ENCODE measurements around the gene RCBTB2.

RCBTB2 gene

DNA sequence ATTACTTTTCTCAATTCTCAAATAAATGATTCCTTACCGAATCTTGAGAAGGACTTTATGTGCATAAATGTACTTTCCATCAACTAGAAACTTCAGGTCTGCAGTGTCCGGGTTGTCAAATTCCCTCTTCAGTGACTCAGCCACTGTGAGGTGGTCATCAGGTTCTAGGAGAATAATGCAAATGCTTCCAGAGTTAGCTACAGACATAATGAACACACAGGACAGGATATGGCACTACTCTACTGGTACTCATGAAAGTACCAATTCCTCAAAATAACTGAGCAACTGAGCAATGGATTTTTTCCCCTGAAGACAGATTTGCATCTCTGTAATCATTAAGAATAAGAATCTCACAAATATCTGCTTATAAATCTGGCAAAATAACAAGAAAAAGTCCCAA is 31.2 kb downstream of the RCBTB2 start:
- no peak for DNase-seq (ENCODE audit: low read depth, low spot score)
- Histone ChIP-seq H3K4me1 (ENCODE audit: insufficient read depth, insufficient read length) (no peaks in the 10 kb centered on the region), H3K9me3 (ENCODE audit: insufficient read depth, low read length) (no peaks in the 10 kb centered on the region), H3K27me3 (ENCODE audit: insufficient read depth, insufficient read length) (no peaks in the 10 kb centered on the region), H3K36me3 (ENCODE audit: insufficient read depth, insufficient read length, low read length) (no peaks in the 10 kb centered on the region), H3K4me3 (ENCODE audit: insufficient read length, low read depth) (no peak overlapping the region), H3K9ac (ENCODE audit: insufficient read length, low read depth) (no peak overlapping the region)
- TF ChIP-seq YY1 (IDR thresholded peaks at IDR 0.05; ENCODE audit: insufficient read depth, insufficient read length) (no peak), SUZ12 (IDR thresholded peaks at IDR 0.05; ENCODE audit: extremely low read depth, insufficient read depth, insufficient read length) (no peak), ZNF274 (IDR thresholded peaks at IDR 0.05; ENCODE audit: low read depth, low read length) (no peak)

DNA sequence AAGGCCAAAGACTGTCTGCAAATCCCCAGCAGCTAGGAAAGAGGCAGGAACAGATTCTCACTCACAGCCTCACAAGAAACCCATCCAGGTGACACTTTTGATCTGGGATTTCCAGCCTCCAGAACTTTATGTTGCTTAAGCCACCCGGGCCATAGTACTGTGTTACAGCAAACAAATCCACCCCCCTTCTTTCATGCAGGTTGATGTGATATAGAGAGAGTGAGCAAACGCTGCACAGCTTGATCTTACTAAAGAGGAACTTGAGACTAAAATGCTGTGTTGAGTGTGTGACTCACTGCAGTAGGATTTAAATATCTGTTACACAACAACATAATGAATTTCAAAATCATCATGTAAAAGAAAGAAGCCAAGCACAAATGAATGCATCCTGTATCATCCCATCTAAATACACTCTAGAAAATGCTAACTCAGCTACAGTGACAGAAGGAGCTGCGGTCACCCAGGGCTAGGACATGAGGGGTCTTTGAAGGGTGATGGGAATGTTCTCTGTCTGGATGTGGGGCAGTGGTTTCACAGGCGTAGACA is 32.2 kb downstream of the RCBTB2 start:
- Histone ChIP-seq H3K27me3 (ENCODE audit: insufficient read depth, insufficient read length) (no peaks in the 10 kb centered on the region), H3K9me3 (ENCODE audit: insufficient read depth, low read length) (no peaks in the 10 kb centered on the region), H3K4me3 (ENCODE audit: insufficient read length, low read depth) (no peak overlapping the region), H3K4me1 (ENCODE audit: insufficient read depth, insufficient read length) (no peaks in the 10 kb centered on the region), H3K36me3 (ENCODE audit: insufficient read depth, insufficient read length, low read length) (no peaks in the 10 kb centered on the region), H3K9ac (ENCODE audit: insufficient read length, low read depth) (no peak overlapping the region)
- no peak for DNase-seq (ENCODE audit: low read depth, low spot score)
- no peak for TF ChIP-seq SUZ12 (IDR thresholded peaks at IDR 0.05; ENCODE audit: extremely low read depth, insufficient read depth, insufficient read length)
- TF ChIP-seq ZNF274 (IDR thresholded peaks at IDR 0.05; ENCODE audit: low read depth, low read length), result no peak
- TF ChIP-seq YY1 (IDR thresholded peaks at IDR 0.05; ENCODE audit: insufficient read depth, insufficient read length), result no peak

DNA sequence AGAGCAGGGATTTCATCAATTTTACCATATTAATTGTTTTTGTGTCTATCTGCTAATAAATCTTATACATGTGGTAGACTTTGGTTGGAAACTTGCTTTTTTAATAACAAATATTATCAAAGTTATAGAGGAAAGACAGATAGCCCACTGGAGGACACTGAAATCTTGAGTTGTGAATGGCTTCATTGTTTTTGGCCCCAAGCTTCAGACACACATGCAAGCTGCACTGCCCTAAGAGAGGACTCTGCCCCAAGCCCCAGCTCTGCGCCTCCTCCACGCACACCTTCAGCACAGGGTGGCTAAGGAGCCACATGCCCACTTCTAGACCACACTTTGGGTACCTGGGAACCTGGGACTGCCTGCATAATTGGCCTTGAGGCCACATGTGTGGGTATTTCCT is 35.2 kb downstream of the RCBTB2 start:
- Histone ChIP-seq H3K9ac (ENCODE audit: insufficient read length, low read depth) (no peak overlapping the region), H3K4me3 (ENCODE audit: insufficient read length, low read depth) (no peak overlapping the region), H3K4me1 (ENCODE audit: insufficient read depth, insufficient read length) (no peaks in the 10 kb centered on the region), H3K9me3 (ENCODE audit: insufficient read depth, low read length) (no peaks in the 10 kb centered on the region), H3K27me3 (ENCODE audit: insufficient read depth, insufficient read length) (no peaks in the 10 kb centered on the region), H3K36me3 (ENCODE audit: insufficient read depth, insufficient read length, low read length) (no peaks in the 10 kb centered on the region)
- TF ChIP-seq ZNF274 (IDR thresholded peaks at IDR 0.05; ENCODE audit: low read depth, low read length) (no peak), YY1 (IDR thresholded peaks at IDR 0.05; ENCODE audit: insufficient read depth, insufficient read length) (no peak), SUZ12 (IDR thresholded peaks at IDR 0.05; ENCODE audit: extremely low read depth, insufficient read depth, insufficient read length) (no peak)
- DNase-seq (ENCODE audit: low read depth, low spot score), result no peak

DNA sequence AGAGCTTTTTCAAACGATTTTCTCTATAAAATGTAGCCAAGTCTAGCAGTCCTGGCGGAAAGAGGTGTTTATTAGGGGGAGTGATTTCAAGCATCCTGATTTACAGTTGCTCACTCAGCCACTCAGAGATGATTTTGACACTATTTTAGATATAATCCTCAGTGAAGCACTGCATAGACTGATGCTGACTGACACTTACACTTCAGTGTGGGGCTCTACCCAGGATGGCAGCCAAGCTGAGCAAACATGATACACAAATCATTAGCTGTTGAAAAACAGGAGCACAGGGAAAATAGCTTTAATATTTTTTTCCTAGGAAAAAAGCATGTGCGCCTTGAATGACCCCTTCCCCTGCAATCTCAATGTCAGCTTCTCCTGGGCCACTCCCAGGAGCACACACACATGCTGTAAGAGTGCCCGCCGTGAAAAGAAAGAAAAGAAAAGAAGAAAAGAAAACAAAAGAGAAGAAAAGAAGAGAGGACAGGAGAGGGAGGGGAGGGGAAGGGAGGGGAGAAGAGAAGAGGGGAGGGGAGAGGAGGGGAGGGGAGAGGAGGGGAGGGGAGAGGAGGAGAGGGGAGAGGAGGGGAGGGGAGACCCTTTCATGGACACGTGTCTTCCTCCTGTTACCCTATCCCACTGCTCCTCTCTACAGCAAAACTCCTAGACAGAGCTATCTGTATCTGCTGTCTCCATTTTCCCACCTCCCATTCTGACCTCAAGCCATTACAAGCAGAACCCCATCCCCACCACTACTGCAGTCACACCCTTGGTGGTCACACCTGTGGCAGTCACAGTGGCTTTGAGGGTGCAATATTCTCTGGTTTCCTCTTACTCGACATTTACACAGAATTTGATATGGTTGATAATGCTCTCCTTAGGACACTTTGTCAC is 36.4 kb downstream of the RCBTB2 start:
- H3K36me3 ChIP-seq (ENCODE audit: insufficient read depth, insufficient read length, low read length), result no peaks in the 10 kb centered on the region
- TF ChIP-seq ZNF274 (IDR thresholded peaks at IDR 0.05; ENCODE audit: low read depth, low read length) (no peak), SUZ12 (IDR thresholded peaks at IDR 0.05; ENCODE audit: extremely low read depth, insufficient read depth, insufficient read length) (no peak), YY1 (IDR thresholded peaks at IDR 0.05; ENCODE audit: insufficient read depth, insufficient read length) (no peak)
- no peaks in the 10 kb centered on the region for H3K4me1 ChIP-seq (ENCODE audit: insufficient read depth, insufficient read length)
- no peaks in the 10 kb centered on the region for H3K9me3 ChIP-seq (ENCODE audit: insufficient read depth, low read length)
- H3K4me3 ChIP-seq (ENCODE audit: insufficient read length, low read depth), result no peak overlapping the region
- no peak overlapping the region for H3K9ac ChIP-seq (ENCODE audit: insufficient read length, low read depth)
- no peak for DNase-seq (ENCODE audit: low read depth, low spot score)
- no peaks in the 10 kb centered on the region for H3K27me3 ChIP-seq (ENCODE audit: insufficient read depth, insufficient read length)

DNA sequence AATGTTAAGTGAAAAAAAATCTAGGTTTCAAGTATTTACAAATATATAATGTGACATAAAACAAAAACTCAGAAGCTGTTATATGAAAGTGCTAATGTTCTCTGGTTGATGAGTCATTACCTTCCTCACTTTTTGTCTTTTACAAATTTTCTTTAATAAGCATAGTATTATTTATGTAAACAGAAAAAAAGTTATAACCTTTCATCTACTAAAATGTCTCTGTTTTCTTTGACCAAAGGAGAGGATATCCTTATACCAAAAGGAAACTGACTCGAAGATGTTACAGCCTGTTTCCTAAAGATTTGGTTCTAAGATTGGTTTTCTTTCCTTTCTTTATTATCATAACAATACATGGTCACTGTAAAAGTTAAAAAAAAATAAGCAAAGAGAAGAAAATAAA is 38.0 kb downstream of the RCBTB2 start:
- Histone ChIP-seq H3K4me3 (ENCODE audit: insufficient read length, low read depth) (no peak overlapping the region), H3K9ac (ENCODE audit: insufficient read length, low read depth) (no peak overlapping the region), H3K27me3 (ENCODE audit: insufficient read depth, insufficient read length) (no peaks in the 10 kb centered on the region), H3K9me3 (ENCODE audit: insufficient read depth, low read length) (no peaks in the 10 kb centered on the region), H3K4me1 (ENCODE audit: insufficient read depth, insufficient read length) (no peaks in the 10 kb centered on the region), H3K36me3 (ENCODE audit: insufficient read depth, insufficient read length, low read length) (no peaks in the 10 kb centered on the region)
- no peak for DNase-seq (ENCODE audit: low read depth, low spot score)
- no peak for TF ChIP-seq ZNF274 (IDR thresholded peaks at IDR 0.05; ENCODE audit: low read depth, low read length)
- TF ChIP-seq SUZ12 (IDR thresholded peaks at IDR 0.05; ENCODE audit: extremely low read depth, insufficient read depth, insufficient read length), result no peak
- no peak for TF ChIP-seq YY1 (IDR thresholded peaks at IDR 0.05; ENCODE audit: insufficient read depth, insufficient read length)

DNA sequence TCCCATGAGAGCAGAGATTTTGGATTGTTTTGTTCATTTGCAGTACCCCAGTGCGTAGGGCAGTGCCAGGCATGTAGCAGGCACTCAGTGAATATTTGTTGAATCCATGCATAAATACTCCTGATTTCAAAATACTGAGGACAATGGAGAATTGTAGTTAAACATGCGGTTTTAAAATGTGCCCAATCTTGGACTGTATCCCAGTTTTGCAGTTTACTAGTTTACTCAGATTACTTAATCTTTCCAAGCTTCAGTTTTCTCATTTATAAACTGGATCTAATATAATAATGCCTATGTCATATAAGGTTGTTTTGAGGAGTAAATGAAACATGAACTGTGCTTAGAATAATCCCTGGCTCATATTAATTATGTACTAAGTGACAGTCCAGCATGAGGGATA is 39.0 kb downstream of the RCBTB2 start:
- DNase-seq (ENCODE audit: low read depth, low spot score), result no peak
- Histone ChIP-seq H3K9me3 (ENCODE audit: insufficient read depth, low read length) (no peaks in the 10 kb centered on the region), H3K4me3 (ENCODE audit: insufficient read length, low read depth) (no peak overlapping the region), H3K27me3 (ENCODE audit: insufficient read depth, insufficient read length) (no peaks in the 10 kb centered on the region), H3K4me1 (ENCODE audit: insufficient read depth, insufficient read length) (no peaks in the 10 kb centered on the region), H3K36me3 (ENCODE audit: insufficient read depth, insufficient read length, low read length) (no peaks in the 10 kb centered on the region), H3K9ac (ENCODE audit: insufficient read length, low read depth) (no peak overlapping the region)
- TF ChIP-seq YY1 (IDR thresholded peaks at IDR 0.05; ENCODE audit: insufficient read depth, insufficient read length), result no peak
- TF ChIP-seq ZNF274 (IDR thresholded peaks at IDR 0.05; ENCODE audit: low read depth, low read length), result no peak
- TF ChIP-seq SUZ12 (IDR thresholded peaks at IDR 0.05; ENCODE audit: extremely low read depth, insufficient read depth, insufficient read length), result no peak

DNA sequence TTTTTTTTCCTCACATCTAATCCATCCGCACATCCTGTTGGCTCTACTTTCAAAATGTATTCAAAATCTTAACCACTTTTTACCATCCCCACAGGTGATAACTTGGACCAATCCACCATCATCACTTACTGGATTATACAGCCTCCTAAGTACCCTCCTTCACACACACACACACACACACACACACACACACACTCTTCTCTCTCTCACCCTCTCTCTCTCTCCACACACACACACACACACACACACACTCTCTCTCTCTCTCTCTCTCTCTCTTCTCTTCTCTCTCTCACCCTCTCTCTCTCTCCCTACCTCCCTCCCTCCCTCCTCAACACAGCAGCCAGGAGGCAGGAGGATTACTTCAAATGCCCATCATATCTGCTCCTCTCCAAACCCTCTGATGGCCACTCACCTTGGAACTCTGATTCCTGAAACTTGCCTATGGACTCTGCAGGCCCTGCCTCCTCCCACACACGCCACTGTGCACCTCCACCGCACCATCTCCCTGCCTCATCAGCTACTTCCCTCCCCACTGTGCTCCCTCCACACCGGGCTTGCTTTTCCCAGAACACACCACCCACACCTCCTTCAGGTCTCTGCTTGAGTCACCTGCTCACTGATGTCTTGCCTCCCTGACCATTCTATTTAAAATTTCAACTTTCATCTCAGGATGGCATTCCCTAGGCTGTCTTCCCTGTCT is 39.7 kb downstream of the RCBTB2 start:
- TF ChIP-seq ZNF274 (IDR thresholded peaks at IDR 0.05; ENCODE audit: low read depth, low read length) (no peak), SUZ12 (IDR thresholded peaks at IDR 0.05; ENCODE audit: extremely low read depth, insufficient read depth, insufficient read length) (no peak), YY1 (IDR thresholded peaks at IDR 0.05; ENCODE audit: insufficient read depth, insufficient read length) (no peak)
- H3K27me3 ChIP-seq (ENCODE audit: insufficient read depth, insufficient read length), result no peaks in the 10 kb centered on the region
- H3K9ac ChIP-seq (ENCODE audit: insufficient read length, low read depth), result no peak overlapping the region
- no peak for DNase-seq (ENCODE audit: low read depth, low spot score)
- no peaks in the 10 kb centered on the region for H3K9me3 ChIP-seq (ENCODE audit: insufficient read depth, low read length)
- H3K36me3 ChIP-seq (ENCODE audit: insufficient read depth, insufficient read length, low read length), result no peaks in the 10 kb centered on the region
- H3K4me3 ChIP-seq (ENCODE audit: insufficient read length, low read depth), result no peak overlapping the region
- H3K4me1 ChIP-seq (ENCODE audit: insufficient read depth, insufficient read length), result no peaks in the 10 kb centered on the region
